SU-DHL-6 (cell line): ENCODE results near the gene ECHDC1.

ENCODE experiments used
- CTCF ChIP-seq: fragments of 200-600 bp; sonication (generic); IDR thresholded peaks from one replicate; pipeline ENCODE4 v1.5.1; 2017; ENCODE audit warnings: antibody characterized with exemption, mild to moderate bottlenecking, low read length, moderate library complexity; ENCODE audit not compliant: insufficient read depth, poor library complexity, severe bottlenecking
- EZH2phosphoT487 ChIP-seq: fragments of 200-600 bp; sonication (generic), shearing (Covaris generic); conservative IDR thresholded peaks from 2 replicates; pipeline ENCODE4 v1.6.1; 2018; ENCODE audit warnings: mild to moderate bottlenecking, antibody characterized with exemption, low read length, moderate library complexity, mixed read lengths

- TF ChIP-seq CTCF (no peak), EZH2phosphoT487 (no peak)
Measured at GRCh38 chr6:127392301-127392700, 48.9 kb upstream of the ECHDC1 start.
